AG10803 (cell line): ENCODE measurements around the gene GOSR2.

Experiments
- DNase-seq: peaks from one replicate; pipeline ENCODE4 v3.0.0; 2010; ENCODE audit warnings: low read depth
- H3K4me3 ChIP-seq: 2 replicates; pipeline ENCODE4 v1.5.1; 2011; ENCODE audit warnings: mild to moderate bottlenecking, low read length, control low read depth
- CTCF ChIP-seq: conservative IDR thresholded peaks from 2 replicates; pipeline ENCODE4 v1.5.1; 2011; ENCODE audit warnings: mild to moderate bottlenecking, low read length, control low read depth, inconsistent platforms

The GOSR2 gene

GRCh38 chr17:46960152-46960551 lies 37.2 kb downstream of the GOSR2 start:
- no peak for TF ChIP-seq CTCF
- no peak overlapping the region for H3K4me3 ChIP-seq
- no peak for DNase-seq

DNA sequence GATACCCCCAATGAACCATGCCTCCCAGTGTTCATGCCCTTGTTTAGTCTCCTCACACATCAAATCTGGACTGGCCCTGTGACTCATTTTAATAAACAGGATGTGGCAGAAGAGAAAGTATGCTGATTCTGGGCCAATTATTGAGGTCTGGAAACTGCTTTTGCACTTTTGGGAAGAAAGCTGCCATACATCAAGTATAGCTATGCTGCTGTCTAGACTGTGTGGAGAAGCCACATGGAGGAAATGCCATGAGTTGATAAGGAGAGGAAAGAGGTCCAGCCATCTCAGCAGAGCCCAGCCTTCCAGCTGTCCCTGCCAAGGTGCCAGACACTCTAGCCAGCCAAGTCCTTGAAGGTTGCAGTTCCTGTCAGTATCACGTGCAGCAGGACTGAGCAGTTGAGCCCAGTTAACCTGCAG lies 39.4 kb downstream of the GOSR2 start:
- DNase-seq, result peak; percentile 92
- H3K4me3 ChIP-seq, result no peak overlapping the region
- no peak for TF ChIP-seq CTCF

GRCh38 chr17:46963571-46963970 lies 40.6 kb downstream of the GOSR2 start:
- no peak overlapping the region for H3K4me3 ChIP-seq
- no peak for TF ChIP-seq CTCF

GRCh38 chr17:46964315-46965265 lies 41.6 kb downstream of the GOSR2 start:
- no peak overlapping the region for H3K4me3 ChIP-seq
- no peak for DNase-seq
- TF ChIP-seq CTCF, result no peak

More at GRCh38 chr17:46963571-46963970, 40.6 kb downstream of the GOSR2 start:
- no peak for DNase-seq

DNA sequence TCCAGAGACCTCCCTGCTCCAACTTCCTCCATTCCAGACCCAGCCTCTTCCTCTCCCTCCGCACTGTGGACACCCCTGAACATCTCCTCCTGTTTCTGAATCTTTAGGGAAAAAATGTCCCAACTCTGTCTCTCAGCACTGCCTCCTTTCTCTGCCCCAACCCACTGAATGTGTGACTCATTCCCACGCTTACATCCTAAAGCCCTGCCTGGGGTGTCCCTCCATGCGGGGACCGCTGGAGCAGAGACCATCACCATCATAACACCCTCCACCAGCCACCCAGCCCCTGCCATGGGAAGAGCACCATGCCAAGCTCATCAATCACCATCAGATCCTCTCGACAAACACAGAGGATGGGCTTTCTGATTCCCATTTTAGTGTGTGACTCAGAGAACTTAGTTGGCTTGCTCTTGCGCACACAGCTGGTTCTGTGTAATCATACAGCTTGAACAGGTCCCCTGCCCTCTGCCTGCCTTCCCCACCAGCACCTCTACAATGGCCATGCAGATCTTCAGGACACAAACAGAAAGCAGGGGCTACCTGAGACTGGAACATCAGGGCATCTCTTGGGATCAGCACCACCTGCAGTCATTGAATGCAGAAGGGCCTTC lies 45.4 kb downstream of the GOSR2 start:
- TF ChIP-seq CTCF, result no peak
- no peak for DNase-seq
- H3K4me3 ChIP-seq, result no peak overlapping the region

- no peak overlapping the region for H3K4me3 ChIP-seq
These were observed 45.9 kb downstream of the GOSR2 start for GRCh38 chr17:46968896-46969295.

More at GRCh38 chr17:46968896-46969295, 45.9 kb downstream of the GOSR2 start:
- DNase-seq, result no peak
- TF ChIP-seq CTCF, result no peak
